Left hindlimb (tissue), 1 donor: Measurements from ENCODE around the gene TSPAN18.

Source experiments
- DNase-seq: peaks from one replicate; pipeline ENCODE4 v3.0.0-alpha.2; 2018

TSPAN18 gene

GRCh38 chr11:44711787-44712608 is 14.8 kb upstream of the TSPAN18 start:
- DNase-seq: no peak

DNA sequence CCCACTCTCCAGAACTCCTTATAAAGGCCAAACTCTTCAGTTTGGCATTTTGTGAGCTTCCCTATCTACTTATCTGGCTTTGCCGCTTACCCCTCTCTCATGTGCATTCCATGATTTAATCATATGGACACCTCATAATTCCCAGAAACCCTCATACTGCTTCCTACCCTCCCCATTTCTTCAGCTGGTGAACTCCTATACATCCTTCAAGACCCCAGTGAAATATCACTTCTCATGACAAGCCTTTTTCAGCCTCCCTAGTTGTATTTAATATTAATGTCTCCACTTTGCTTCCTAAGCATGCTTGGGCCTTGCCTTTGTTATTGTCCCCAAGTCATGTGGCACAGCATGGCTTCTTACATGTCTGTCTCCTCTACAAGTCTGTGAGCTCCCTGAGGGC is 13.7 kb upstream of the TSPAN18 start:
- no peak for DNase-seq

DNA sequence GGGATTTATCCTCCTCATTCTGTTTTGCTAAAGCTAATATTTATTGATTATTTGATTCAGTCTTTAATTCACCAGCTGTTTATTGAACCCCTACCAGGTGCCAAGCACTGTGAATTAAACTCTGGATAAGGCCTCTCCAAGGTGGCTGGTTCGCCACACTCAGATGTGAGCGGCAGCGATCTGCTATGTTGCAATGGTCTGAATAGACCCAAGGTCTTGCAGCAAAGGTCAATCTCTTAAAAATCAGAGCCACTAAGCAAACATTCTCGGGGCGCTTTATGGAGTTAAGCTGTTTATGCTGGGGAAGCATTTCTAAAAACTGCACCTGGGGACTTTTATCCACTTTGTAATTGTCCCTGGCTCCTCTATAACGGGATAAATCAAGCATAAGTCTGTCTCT is 10.5 kb upstream of the TSPAN18 start:
- no peak for DNase-seq

DNA sequence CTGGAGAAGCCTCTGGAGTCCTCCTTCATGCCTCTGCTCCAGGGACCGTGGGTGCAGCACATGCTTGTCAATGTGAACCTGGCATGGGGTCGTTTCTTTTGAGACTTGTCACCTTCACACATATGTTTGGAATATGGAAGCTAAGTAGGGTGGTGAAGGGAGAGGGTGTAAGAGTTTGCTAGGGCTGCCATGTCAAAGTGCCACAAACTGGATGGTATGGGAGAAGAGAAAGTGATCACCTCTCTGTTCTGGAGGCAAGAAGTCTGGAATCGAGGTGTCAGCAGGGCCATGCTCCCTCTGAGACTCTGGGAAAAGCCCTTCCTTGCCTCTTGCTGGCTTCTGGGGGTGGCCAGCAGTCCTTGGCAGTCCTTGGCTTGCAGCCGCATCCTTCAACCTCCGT is 8.7 kb upstream of the TSPAN18 start:
- no peak for DNase-seq

DNA sequence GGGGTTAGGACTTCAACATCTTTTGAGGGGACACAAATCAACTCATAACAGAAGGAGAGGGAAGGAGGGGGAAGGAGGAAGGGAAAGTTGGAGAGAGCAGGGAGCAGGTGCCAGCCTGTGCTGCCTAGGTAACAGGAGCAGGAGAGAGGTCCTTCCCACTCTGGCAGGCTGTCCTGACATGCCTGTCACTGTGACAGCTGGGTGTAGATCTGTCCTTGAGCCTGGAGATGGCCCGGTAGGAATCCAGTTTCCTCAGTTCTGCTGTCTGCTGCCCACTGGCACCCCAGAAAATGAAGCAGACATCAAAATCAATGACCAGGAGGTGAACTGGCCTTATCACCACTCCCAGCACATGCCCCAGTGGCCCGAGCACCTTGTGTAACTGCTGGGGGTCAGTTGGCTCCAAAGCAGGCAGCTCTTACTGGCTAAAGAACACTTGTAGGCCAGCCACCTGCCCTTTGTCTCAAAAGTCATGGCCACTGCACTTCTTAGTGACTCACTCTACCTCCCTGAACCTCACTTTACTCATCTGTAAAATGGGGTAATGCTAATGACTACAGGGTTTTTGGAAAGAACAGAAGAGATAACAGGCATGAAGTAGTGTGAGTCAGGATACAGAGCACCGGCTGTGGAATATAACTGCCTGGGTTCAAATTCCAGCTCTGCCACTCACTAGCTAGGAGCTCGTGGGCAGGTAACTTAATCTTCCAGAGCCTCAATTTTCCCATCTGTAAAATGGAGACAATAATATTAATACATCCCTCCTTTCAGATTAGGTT is 8.0 kb upstream of the TSPAN18 start:
- no peak for DNase-seq

GRCh38 chr11:44725016-44725685 is 1.6 kb upstream of the TSPAN18 start:
- DNase-seq: no peak

GRCh38 chr11:44725757-44726282 is 942 bp upstream of the TSPAN18 start:
- no peak for DNase-seq

- no peak for DNase-seq
These were observed 281 bp downstream of the TSPAN18 start for GRCh38 chr11:44727114-44727372.

GRCh38 chr11:44727373-44728287 is 868 bp downstream of the TSPAN18 start:
- peak; percentile 90 for DNase-seq

DNA sequence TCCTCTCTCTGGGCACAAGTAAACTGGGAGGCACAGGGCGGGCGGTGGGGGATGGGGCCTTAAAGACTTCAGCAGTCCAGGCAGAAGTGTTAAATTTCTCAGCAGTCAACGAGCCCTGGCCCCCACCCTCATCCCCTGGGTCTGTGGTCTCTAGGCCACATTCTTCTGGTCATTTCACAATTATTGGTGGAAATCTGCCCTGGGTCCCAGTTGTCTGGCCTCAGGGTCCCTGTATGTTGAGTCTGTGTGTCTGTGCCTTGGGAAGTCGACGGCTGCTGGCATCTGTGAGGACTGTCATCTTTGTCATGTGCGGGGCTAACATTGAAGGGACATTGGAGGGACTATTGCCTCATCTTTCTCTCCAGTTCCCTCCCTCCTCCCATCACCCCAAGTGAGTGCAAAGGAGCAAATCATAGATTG is 1.7 kb downstream of the TSPAN18 start:
- no peak for DNase-seq

DNA sequence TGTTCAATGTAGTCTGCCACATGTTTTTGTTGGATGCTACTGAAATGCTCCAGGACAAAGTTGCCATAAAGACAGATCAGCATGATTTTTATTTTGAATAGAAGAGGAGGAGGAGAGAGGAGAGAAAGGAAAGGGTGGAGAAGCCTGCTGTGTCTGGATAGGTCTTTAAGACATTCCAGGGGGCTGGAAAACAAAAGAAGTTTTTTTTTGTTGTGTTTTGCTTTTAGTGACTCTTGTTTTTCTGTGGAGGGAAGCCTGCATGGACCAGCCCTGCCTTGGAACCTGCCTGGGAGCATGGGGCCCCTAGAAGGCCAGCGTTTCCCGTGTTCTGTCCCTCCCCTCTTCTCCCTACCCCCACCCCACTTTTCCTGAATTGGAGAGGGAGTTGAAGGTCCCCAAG is 2.3 kb downstream of the TSPAN18 start:
- no peak for DNase-seq

DNA sequence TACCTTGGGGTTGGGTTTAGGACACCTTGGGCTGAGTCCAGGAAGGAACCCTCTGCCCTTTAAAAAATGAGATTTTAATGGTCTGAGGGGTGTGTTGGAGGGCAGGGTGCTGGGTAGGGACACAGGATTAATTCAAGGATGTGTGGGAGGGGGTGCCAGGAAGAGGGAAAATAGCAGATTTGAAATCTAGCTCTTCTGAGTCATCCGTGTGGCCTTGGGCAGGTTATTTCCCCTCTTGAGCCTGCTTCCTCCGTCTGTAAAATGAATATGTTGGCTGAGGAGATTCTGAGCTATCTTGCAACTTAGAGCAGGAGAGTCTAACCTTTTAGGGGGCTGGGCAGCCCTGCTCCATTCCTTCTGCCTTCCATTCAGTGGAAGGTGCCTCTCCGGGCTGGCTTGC is 3.0 kb downstream of the TSPAN18 start:
- DNase-seq: no peak

GRCh38 chr11:44730775-44731174 is 4.0 kb downstream of the TSPAN18 start:
- no peak for DNase-seq

- no peak for DNase-seq
These were observed 5.1 kb downstream of the TSPAN18 start for GRCh38 chr11:44731685-44732430.

GRCh38 chr11:44732564-44732963 is 5.8 kb downstream of the TSPAN18 start:
- DNase-seq: no peak

DNA sequence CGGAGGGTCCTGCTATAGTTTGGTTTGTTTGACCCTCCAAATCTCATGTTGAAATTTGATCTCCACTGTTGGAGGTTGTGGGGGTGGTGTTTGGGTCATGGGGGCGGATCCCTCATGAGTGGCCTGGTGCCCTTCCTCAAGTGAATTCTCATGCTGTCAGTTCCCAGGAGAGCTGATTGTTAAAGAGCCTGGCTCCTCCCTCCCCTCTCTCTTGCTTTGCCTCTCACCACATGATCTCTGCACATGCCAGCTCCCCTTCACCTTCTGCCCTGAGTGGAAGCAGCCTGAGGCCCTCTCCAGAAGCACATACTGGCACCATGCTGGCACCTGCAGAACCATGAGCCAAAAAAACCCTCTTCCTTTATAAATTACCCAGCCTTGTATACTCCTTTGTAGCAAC is 7.1 kb downstream of the TSPAN18 start:
- DNase-seq: no peak

- peak; percentile 17 for DNase-seq
These were observed 8.2 kb downstream of the TSPAN18 start for GRCh38 chr11:44734843-44735381.

DNA sequence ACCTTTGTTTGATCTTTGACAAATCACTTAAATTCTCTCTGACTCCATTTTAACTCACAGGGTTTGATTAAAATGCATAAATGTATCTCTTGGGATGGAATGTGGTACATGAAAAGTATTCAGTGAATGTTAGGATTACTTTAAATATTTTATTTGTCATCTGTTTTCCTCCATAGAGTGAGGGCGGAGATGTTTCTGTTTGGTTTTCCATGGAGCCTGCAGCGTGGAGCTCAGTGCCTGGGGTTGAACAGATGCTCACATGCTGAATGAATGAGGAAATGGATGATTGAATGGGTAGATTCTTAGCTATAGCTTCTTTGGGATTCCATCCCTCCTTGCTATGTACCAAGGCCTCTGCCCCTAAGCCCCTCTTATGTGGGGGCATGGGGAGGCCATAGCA is 10.0 kb downstream of the TSPAN18 start:
- DNase-seq: no peak

- DNase-seq: no peak
These were observed 10.7 kb downstream of the TSPAN18 start for GRCh38 chr11:44737245-44738085.

DNA sequence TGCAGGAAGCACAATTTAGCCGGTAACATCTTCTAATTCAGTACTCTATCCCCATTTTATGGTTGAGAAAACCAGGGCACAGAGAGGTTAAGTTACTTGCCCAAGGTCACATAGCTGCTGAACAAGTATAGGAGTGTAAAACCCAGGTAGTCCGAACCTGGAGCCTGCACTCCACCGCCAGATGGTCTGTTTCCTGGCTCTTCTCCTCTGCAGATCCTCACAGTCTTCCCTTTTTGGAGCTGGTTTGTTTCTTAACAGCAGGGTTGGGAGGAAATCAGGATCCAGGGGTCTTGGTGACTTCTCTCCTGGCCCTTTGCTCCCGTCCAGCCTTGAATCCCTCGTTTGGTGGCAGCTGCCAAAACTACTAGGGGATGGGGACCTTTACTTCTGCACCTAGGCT is 12.0 kb downstream of the TSPAN18 start:
- DNase-seq: no peak

DNA sequence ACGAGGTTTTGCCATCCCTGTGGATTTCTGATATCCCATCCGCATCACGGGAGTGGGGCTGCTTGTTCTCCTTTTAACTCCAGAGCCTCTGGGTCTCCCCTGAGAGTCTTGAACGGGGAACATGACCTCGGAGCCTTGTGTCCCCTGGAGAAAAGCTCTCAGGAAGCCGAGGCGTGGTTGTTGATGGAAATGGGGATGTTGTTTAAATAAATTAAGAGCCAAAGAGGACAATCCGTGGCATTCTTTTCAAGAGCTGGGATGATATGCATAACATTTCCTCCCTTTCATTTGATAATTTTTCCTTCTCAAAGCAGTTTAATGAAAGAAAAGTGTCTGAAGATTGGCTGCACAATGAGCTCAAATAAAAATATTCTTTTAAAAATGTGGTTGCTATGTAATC is 14.2 kb downstream of the TSPAN18 start:
- DNase-seq: no peak
